SH-SY5Y (cell line): ENCODE data around the gene TSNAXIP1.

ENCODE experiments used
- GATA2 ChIP-seq: IDR thresholded peaks from 2 replicates; pipeline ENCODE4 v1.6.1; 2011; ENCODE audit warnings: mild to moderate bottlenecking, low read depth, low read length
- GATA3 ChIP-seq: IDR thresholded peaks from 2 replicates; pipeline ENCODE4 v1.6.1; 2011; ENCODE audit warnings: low read depth, mild to moderate bottlenecking, low read length, moderate library complexity

Gene TSNAXIP1

DNA sequence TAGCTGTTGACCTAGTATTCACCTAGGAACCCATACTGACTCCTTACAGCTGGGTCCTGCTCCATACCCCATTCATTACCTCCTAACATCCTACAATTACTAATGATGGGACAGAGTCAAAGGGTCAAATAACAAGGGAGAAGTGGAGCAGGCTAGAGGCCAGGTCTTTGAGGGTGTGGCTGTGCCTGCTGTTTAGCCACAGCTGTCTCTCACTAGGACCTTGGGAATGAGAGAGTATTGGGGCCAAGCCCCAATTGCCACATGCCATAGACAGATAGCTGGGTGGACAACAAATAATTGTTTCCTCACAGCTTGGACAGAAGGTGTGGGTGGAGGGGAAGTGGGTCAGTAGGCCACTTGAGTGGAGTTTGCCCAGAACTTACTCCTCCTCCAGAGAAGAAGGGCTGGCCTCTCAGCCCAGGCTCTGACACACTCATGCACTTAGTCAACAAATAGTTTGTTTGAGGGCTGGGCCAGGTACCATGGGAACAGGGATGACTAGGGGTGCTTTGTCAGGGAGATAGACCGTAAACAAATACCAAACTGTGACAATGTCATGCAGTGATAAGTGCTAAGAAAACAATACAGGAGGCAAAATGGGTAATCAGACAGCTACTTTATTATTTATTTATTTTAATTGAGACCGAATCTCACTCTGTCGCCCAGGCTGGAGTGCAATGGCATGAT, 51.0 kb downstream of the TSNAXIP1 start:
- TF ChIP-seq GATA3 (no peak), GATA2 (no peak)

DNA sequence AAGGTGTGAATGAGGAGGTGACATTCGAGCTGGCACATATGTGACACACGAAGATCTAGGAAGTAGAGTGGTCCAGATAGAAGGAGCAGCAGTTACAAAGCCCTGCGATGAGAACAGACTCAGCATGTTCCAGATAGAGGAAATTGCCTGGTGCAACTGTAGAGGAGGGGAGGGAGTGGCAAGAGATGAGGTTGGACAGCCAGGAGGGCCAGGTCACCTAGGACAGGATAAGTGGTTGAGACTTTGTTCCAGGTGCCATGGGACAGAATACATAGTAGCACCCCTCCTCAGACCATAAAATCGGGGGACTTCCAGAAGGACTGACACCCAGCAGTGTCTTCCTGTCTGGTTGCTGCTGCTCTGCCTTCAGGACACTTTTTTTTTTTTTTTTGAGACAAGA, 51.8 kb downstream of the TSNAXIP1 start:
- TF ChIP-seq GATA2: no peak

DNA sequence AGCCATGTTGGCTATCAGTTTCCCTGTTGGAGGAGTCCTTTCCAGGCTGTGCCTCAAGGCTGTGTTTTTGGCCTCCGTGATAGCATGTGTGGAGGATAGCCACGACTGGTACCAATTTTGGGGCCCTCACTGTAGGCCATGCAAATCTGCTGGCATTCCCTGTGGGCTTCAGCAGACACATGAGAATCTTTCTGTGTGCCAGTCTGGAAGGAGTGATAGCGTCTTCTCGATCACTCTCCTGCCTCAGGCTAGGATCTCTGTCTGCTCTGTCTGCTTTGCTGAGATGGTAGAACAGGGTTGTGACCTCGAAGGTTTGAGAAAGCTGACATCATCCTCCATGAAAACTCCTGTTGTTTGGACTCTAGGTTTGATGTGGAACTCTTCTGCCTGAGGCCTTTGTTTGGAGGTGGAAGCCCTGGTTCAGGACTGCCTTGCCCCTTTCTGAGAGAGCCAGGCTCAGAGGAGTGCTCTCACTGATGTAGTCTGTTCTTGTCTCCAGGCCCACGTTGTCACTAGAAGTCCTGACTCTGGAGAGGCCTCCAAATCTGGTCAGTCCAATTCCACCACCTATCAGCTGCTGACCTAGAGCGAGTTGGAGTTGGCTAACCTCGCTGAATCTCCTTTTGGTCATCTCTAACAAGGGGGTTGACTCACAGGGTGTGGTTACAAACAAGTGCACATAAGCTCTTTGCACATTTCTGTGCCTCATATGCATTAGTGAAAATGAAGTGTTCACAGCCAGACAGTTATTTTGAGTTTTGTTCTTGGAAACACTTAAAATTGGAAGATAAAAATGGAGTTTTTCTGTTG, 54.1 kb downstream of the TSNAXIP1 start:
- TF ChIP-seq GATA3 (no peak), GATA2 (no peak)

DNA sequence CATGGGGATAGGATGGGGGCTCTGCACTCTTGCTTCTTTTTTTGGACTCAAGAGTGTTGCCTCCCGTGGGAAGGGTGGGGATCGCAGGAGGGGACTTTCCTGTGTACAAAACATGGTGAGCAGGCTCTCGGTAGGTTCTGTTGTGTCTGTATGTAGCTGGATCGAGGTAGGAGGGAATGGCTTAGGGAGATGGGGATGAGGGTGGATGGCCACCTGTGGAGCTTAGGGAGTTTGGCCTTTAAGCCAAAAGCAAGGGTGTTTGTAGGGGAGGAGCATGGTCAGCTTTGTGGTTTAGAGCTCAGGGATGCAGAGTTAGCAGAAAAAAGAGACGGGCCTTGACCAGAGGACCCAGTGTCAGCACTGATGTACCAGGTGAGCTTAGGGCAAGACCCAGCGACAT, 55.2 kb downstream of the TSNAXIP1 start:
- no peak for TF ChIP-seq GATA2
- TF ChIP-seq GATA3: no peak

DNA sequence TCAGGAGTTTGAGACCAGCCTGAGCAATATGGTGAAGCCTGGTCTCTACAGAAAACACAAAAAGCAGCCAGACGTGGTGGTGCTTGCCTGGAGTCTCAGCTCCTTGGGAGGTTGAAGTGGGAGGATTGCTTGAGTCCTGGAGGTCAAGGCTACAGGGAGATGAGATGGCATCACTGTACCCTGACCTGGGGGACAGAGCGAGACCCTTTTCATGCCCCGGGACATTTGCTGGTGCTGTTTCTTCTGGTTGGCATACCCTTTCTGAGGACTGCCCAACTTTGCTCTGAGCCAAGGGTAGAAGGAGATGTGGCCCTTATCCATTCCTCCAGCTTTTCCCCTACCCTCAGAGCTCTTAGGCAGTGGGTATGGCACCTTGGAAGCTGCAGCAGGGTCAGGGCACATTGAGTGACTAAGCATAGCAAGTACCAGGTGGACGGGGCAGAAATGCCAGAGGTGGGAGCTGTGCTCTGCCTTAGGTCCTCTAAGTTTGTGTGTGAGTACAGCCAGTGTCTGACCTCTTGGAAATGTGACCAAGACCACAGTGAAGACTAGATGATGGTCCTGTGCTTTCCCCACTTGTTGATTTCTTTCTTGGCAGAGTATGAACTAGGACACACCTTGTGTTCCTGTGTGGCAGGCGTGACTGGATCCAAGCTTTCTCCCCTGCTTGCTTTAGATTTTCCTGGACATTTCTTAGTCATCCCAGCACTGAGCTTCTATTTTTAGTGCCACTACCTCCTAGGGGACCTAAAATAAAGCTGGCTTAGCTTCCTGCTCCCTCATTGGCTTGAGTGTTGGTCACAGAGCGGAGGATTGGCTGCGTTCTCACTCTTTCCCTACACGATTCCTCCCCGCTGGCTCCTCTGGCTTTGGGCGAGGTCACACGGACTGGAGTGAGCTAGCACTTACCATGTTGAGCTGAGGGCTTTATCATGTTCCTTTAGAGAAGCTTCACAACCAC, 56.2 kb downstream of the TSNAXIP1 start:
- TF ChIP-seq GATA3 (no peak), GATA2 (no peak)

DNA sequence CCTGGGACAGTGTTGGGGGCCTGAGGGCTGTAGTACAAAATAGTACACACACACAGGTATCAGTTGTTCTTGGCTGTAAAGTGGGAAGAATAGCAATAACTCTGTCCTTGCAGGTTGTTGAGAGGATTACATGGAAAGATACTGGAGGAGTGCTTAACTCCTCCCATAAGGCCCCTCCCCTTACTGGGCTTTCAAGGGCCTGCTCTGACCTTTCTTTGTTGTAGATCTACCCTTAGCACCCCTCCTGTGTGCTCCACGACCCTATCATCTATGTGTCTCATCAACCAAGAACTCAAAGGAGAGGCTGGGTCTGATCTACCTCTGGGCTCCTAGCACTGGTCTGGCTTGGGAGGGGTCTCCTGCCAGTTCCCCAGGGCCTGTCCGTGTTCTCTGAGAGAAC, 57.9 kb downstream of the TSNAXIP1 start:
- no peak for TF ChIP-seq GATA2
- TF ChIP-seq GATA3: no peak

DNA sequence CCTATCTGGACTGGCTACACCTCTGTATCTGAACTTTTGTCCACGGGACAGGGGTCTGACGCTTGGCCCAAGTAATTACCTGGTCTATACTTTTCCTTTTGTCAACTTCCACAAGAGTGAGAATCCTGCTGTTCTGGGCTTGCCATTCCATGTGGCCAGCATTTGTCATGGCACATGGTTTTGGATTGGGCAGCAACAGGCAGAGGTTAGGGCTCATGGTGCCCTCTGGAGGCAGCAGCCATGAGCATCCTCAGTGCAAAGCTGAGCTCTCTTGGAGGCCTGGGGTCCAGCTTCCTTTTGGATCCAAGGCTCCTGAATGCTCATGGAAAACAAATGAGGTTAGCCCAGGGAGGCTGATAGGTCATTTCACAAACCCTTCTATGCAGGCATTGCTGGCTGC, 58.6 kb downstream of the TSNAXIP1 start:
- TF ChIP-seq GATA2: no peak
- TF ChIP-seq GATA3: no peak

DNA sequence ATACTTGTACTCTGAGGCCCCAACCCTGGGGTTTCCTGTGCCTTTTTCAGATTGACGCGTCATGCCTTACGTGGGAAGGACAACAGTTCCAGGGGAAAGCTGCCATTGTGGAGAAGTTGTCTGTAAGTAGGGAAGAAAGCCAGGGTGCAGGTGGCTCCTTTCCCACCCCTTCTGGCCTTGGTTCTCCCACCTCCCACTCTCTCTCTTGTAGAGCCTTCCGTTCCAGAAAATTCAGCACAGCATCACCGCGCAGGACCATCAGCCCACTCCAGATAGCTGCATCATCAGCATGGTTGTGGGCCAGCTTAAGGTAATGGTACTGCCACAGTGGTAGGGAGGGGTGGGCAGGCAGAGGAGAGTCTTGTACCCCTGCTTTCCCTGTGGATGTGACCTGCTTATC, 61.6 kb downstream of the TSNAXIP1 start:
- TF ChIP-seq GATA3 (no peak), GATA2 (no peak)

DNA sequence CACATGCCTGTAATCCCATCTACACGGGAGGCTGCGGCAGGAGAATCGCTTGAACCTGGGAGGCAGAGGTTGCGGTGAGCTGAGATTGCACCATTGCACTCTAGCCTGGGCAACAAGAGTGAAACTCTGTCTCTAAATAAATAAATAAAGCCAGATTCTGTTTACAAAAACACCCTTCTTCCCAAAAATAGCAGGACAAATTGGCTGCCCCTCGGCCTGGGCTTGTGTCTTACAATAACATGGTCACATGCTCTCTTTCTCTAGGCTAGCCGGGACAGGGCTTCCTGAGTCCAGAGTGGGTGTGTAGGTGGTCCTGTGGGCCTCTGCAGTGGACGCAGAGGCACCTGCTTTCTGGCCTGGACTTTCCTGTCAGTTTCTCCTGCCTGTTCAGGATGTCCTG, 63.0 kb downstream of the TSNAXIP1 start:
- TF ChIP-seq GATA3 (no peak), GATA2 (no peak)

DNA sequence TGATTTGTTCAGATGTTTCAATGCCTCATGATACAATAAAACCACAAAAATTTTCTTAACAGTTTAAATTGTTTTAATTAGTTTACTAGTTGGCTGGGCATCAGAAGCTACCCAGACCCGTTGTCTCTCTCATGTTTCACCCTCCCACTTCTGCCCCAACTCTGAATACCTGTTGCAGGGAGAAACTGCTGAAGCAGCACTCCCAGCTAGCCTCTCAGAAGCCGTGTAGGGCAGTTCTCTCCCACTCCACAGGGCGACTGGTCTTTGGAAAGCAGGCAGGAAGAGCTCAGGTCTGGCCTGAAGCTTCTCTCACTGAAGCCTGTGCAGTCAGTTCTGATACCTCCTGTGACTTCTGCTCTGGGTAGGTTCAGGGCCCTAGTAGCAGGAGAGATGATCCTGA, 64.6 kb downstream of the TSNAXIP1 start:
- TF ChIP-seq GATA3 (no peak), GATA2 (no peak)

DNA sequence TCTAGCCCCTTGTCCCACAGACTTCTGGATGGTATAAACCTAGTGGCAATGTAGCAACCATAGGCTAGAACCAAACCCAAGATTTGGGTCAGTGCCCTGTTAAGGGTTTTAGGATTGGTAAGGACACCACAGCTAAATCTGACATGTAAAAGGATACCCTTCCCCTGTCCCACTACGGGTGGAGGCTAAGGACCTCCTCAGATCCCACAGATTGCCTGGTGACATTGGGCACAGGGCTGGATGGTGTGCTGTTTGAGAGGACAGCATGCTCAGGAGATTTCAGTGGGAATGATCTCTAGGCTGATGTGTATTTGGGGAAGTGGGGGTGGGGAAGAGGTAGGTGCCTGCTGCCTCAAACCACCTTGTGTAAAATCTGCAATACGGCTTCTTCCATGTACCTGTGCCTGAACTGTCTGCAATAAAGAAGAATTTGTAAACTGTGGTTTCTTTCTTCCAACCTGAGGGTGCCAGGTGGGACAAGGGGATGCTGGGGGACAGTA, 65.5 kb downstream of the TSNAXIP1 start:
- TF ChIP-seq GATA3: no peak
- no peak for TF ChIP-seq GATA2

DNA sequence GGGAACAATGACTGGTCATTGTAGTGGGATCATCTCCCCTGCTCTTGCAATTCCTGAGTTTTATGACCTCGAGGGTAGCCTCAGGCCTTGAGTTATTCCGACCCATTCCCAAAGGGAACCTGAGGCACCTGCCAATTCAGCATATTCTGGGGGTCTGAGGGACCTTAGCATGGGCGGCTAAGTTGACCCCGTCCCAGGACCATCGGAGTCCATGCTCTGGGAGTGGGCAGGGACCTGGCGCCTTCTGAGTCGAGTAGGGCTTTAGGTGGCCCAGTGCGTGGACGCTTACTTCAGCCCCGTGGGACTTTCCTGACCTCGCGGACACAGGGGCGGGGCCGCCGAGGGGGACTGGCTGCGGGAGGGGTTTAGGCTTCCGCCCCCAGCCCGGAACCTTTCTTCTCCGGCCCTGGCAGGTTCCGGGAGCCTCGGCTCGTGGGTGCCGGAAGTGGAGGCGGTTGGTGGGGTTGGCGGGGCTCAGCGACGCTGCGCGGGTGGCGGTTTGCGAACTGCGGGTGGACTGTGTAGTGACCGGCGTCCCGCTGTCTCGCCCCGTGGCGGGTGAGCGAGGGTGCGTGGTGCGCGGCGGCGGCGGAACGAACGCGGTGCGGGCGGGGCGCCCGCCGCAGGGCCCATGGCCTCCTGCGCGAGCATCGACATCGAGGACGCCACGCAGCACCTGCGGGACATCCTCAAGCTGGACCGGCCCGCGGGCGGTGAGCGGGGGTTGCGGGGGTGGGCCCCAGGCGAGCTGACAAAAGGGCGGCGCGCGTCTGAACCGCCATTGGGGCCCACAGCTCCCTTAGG, 66.1 kb downstream of the TSNAXIP1 start, which contains the start of gene EDC4:
TSS of gene EDC4 (plus strand) at position 422 of the 804 bp plus-strand sequence. CDS start at position 632, 210 bp downstream.
- no peak for TF ChIP-seq GATA2
- TF ChIP-seq GATA3: no peak

DNA sequence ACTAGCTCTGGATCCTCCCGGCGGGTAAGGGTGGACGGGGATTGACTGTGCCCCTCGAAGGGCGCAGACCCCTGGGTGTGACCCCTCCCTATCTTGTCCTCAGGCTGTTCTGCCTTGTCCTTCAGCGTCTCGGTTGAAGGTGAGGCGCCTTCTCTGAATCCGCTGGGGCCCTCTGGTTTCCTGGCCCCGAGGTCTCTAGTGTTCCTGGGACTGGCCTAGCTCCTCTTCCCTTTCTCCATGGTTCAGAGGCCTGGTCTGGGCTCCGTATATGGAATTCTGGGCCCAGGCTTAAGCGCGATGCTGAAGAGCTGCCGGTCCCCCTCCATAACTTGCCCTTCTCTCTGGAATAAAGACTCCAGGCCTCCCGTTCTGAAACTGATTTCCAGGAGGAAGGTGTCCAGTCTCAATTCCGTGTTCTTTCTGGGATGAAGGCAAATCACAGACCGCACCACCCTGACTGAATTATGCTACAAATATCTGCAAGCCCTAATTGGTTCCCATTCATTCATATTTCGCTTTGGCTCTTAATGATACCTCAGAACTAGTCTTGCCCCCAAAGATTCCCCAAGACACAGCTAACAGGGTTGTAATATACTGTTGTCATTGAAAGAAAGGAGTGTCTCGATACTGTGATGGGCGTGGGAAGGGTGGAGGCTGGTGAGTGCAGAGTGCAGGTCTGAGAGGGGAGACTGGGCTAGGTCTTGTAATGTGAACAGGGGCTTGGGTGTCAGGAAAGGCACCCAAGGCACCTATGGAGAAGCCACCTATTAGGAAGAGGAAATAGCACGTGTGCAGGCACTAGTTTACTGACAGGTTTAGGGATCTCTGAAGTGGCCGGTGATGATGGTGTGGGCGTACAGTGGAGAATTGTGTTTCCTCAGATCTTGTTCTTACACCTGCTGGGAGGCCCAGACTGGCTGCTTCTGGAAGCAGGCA, 67.0 kb downstream of the TSNAXIP1 start:
- TF ChIP-seq GATA3 (no peak), GATA2 (no peak)
